ENCODE data around the gene ELK3. TPM values are rescaled to one million over a fixed set of nuclear protein-coding genes. Genes with fewer than 3 reads are reported as not detected.

ELK3 gene
- 3.7 TPM for total RNA-seq (ENCODE audit: unreplicated experiment)
- long read RNA-seq, partial matches to known transcripts = 1 of 4 reads
- long read RNA-seq, other reads (novel, unspliced or antisense) = 3 of 4 reads

DNA sequence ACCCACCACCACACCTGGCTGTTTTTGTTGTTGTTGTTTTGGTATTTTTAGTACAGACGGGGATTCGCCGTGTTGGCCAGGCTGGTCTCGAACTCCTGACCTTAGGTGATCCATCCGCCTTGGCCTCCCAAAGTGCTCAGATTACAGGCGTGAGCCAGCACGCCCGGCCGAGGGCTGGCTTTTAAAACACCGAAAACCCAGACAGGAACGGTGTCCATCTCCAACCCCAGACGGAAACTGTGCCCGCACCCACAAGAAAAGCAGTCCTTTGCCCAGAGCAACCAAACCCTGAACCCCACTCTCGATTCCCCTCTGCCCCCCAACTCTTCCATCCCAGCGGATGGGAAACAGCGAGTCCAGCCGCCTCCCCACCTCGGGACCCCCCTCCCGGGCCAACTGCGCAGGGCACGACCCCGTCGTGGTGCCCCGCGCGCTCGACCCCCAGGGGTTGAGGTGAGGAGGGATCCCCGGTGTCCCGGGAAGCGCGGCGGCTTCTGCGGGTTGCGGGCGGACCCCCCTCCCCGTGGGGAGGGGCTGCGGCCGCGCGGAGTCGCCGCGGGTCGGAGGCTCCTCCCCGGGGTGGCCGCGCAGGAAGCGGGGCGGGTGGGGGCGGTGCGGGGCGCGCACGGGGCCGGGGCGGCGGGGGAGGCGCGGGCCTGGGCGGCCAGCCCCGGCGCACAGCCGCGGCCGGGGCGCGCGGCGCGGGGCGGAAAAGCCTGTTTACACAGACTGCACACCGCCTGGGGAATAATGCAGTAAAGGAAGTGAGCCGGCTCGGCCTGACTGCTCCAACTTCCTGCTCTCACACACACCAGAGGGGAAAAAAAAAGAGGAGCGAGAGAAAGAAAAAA, at the start of gene ELK3:
Gene ELK3, plus strand, starts transcription at position 651 of the 851 bp plus-strand sequence.
- H3K4me1 Mint-ChIP-seq (ENCODE audit: low read depth, unreplicated experiment) = peaks cover 11% of the 10 kb centered on the region
- DNase-seq = peak; percentile 57
- TF ChIP-seq CTCF (IDR thresholded peaks at IDR 0.05; ENCODE audit: partially characterized antibody, unreplicated experiment) = no peak
- peak within 1 kb of the TSS; percentile 97 for H3K4me3 Mint-ChIP-seq (ENCODE audit: unreplicated experiment)
- H3K27ac Mint-ChIP-seq (ENCODE audit: unreplicated experiment) = peak within 1 kb of the TSS; percentile 73
- H3K9me3 Mint-ChIP-seq (ENCODE audit: unreplicated experiment) = peaks cover 7% of the 10 kb centered on the region
- peaks cover 9% of the 10 kb centered on the region for H3K27me3 Mint-ChIP-seq (ENCODE audit: unreplicated experiment)
- H3K36me3 Mint-ChIP-seq (ENCODE audit: unreplicated experiment) = no peaks in the 10 kb centered on the region

DNA sequence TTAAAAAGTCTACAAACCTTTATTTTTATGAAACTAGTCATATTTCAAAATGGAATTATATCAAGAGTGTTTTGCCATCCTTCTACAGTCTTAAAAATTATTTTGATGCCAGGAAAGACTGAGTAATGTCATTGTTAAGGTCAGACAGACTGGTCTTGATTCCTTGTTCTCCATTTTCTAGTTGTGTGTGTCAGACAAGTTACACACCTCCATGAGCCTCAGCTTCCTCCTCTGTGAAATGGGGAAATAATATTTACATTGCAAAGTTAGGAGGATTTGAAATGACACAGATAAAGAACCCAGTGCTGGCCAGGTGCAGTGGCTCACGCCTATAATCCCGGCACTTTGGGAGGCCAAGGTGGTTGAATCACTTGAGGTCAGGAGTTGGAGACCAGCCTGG, 47.4 kb upstream of the ELK3 start:
- H3K36me3 Mint-ChIP-seq (ENCODE audit: unreplicated experiment) = peaks cover 4% of the 10 kb centered on the region
- TF ChIP-seq CTCF (IDR thresholded peaks at IDR 0.05; ENCODE audit: partially characterized antibody, unreplicated experiment) = no peak
- no peak overlapping the region for H3K4me3 Mint-ChIP-seq (ENCODE audit: unreplicated experiment)
- H3K27ac Mint-ChIP-seq (ENCODE audit: unreplicated experiment) = no peak overlapping the region
- no peak for DNase-seq
- H3K9me3 Mint-ChIP-seq (ENCODE audit: unreplicated experiment) = peaks cover 1% of the 10 kb centered on the region
- H3K4me1 Mint-ChIP-seq (ENCODE audit: low read depth, unreplicated experiment) = peaks cover 7% of the 10 kb centered on the region
- H3K27me3 Mint-ChIP-seq (ENCODE audit: unreplicated experiment) = no peaks in the 10 kb centered on the region

GRCh38 chr12:96150442-96150841, 43.7 kb upstream of the ELK3 start:
- no peak for TF ChIP-seq CTCF (IDR thresholded peaks at IDR 0.05; ENCODE audit: partially characterized antibody, unreplicated experiment)
- Mint-ChIP-seq H3K27ac (ENCODE audit: unreplicated experiment) (peak overlapping the region; percentile 74), H3K4me3 (ENCODE audit: unreplicated experiment) (no peak overlapping the region), H3K9me3 (ENCODE audit: unreplicated experiment) (peaks cover 3% of the 10 kb centered on the region), H3K4me1 (ENCODE audit: low read depth, unreplicated experiment) (peaks cover 16% of the 10 kb centered on the region), H3K27me3 (ENCODE audit: unreplicated experiment) (peaks cover 4% of the 10 kb centered on the region), H3K36me3 (ENCODE audit: unreplicated experiment) (no peaks in the 10 kb centered on the region)
- peak; percentile 55 for DNase-seq

GRCh38 chr12:96152164-96152563, 42.0 kb upstream of the ELK3 start:
- Mint-ChIP-seq H3K4me3 (ENCODE audit: unreplicated experiment) (no peak overlapping the region), H3K4me1 (ENCODE audit: low read depth, unreplicated experiment) (peaks cover 16% of the 10 kb centered on the region), H3K36me3 (ENCODE audit: unreplicated experiment) (no peaks in the 10 kb centered on the region), H3K27ac (ENCODE audit: unreplicated experiment) (no peak overlapping the region), H3K9me3 (ENCODE audit: unreplicated experiment) (peaks cover 3% of the 10 kb centered on the region), H3K27me3 (ENCODE audit: unreplicated experiment) (peaks cover 4% of the 10 kb centered on the region)
- TF ChIP-seq CTCF (IDR thresholded peaks at IDR 0.05; ENCODE audit: partially characterized antibody, unreplicated experiment) = no peak
- DNase-seq = peak; percentile 46

DNA sequence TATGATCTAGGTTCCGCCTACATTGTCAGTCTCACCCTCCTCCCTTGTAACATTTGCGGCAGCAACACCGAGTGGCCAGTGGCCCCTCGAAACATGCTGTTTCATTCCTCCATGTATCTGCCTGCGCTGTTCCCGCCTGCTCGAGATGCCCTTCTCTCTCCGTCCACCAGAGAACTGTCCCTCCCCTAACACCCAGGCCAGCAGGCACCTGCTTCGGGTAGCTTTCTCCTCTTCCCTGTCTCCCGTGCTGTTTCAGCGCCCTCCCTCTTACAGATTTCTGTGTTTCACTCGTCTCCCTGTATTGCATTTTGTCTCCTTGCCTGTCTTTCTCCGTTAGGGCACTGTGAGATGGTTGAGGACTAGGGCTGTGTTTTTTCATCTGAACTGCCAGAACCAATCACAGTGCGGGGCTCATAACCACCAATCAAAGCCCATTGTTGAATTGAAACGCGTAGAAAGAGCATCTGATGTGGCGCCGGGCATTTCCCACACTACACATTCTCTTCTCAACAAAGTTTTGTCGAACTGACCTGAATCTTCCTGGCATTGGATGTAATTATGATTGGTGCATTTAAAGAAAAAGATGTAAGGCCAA, 40.9 kb upstream of the ELK3 start:
- Mint-ChIP-seq H3K36me3 (ENCODE audit: unreplicated experiment) (no peaks in the 10 kb centered on the region), H3K27ac (ENCODE audit: unreplicated experiment) (peak overlapping the region; percentile 10), H3K4me1 (ENCODE audit: low read depth, unreplicated experiment) (peaks cover 16% of the 10 kb centered on the region), H3K4me3 (ENCODE audit: unreplicated experiment) (peak overlapping the region; percentile 13), H3K27me3 (ENCODE audit: unreplicated experiment) (peaks cover 4% of the 10 kb centered on the region), H3K9me3 (ENCODE audit: unreplicated experiment) (peaks cover 3% of the 10 kb centered on the region)
- DNase-seq = no peak
- no peak for TF ChIP-seq CTCF (IDR thresholded peaks at IDR 0.05; ENCODE audit: partially characterized antibody, unreplicated experiment)

All from glutamatergic neuron (in vitro differentiated cells).